Eye (tissue), 1 donor: Measurements from ENCODE around the gene CNN2.

Experiments
- DNase-seq: peaks from one replicate; pipeline ENCODE4 v3.0.0-alpha.2; 2015

Gene CNN2

GRCh38 chr19:1032264-1032867, 6.0 kb downstream of the CNN2 start:
- DNase-seq, result no peak

- DNase-seq, result no peak
Observed at GRCh38 chr19:1035998-1036621, 9.7 kb downstream of the CNN2 start.

GRCh38 chr19:1037621-1038064, 11.2 kb downstream of the CNN2 start:
- no peak for DNase-seq

- no peak for DNase-seq
Observed at GRCh38 chr19:1038978-1039645, 12.7 kb downstream of the CNN2 start.

- peak; percentile 99 for DNase-seq
Observed at GRCh38 chr19:1039646-1040475, 13.5 kb downstream of the CNN2 start, which contains the start of gene ABCA7. Gene ABCA7 (plus strand): TSS chr19:1040107. CDS start chr19:1041362, 1,255 bp downstream.

- DNase-seq, result peak; percentile 96
Observed at GRCh38 chr19:1040476-1041271, 14.3 kb downstream of the CNN2 start.

GRCh38 chr19:1041272-1041834, 14.9 kb downstream of the CNN2 start:
- DNase-seq, result no peak

- DNase-seq, result no peak
Observed at GRCh38 chr19:1041835-1042685, 15.7 kb downstream of the CNN2 start.

GRCh38 chr19:1042689-1043511, 16.5 kb downstream of the CNN2 start:
- no peak for DNase-seq

GRCh38 chr19:1045247-1045603, 18.8 kb downstream of the CNN2 start:
- no peak for DNase-seq

GRCh38 chr19:1046117-1046626, 19.8 kb downstream of the CNN2 start:
- no peak for DNase-seq

GRCh38 chr19:1046836-1047695, 20.7 kb downstream of the CNN2 start:
- DNase-seq, result no peak

GRCh38 chr19:1047696-1048147, 21.3 kb downstream of the CNN2 start:
- DNase-seq, result no peak

GRCh38 chr19:1049106-1049505, 22.7 kb downstream of the CNN2 start:
- DNase-seq, result no peak

- no peak for DNase-seq
Observed at GRCh38 chr19:1049800-1050199, 23.4 kb downstream of the CNN2 start.

- no peak for DNase-seq
Observed at GRCh38 chr19:1050989-1051788, 24.8 kb downstream of the CNN2 start.

- DNase-seq, result no peak
Observed at GRCh38 chr19:1051791-1052190, 25.4 kb downstream of the CNN2 start.
